Mucosa of gallbladder (tissue), 1 donor: ENCODE measurements around the gene GMIP. TPM values are rescaled to one million over a fixed set of nuclear protein-coding genes. Genes with fewer than 3 reads are reported as not detected.

Source experiments
- DNase-seq: peaks from one replicate; pipeline ENCODE4 v3.0.0-alpha.2; 2020; ENCODE audit warnings: low spot score
- total RNA-seq: library from RNA; stranded (reverse); gene quantifications from one replicate; pipeline ENCODE4 v1.2.1, GENCODE V29; 2021
- donor health status: DM: no; HTN: no; CAD: no.

Gene GMIP
- total RNA-seq, 1 donor from 2014 or later: 28.5 TPM

DNA sequence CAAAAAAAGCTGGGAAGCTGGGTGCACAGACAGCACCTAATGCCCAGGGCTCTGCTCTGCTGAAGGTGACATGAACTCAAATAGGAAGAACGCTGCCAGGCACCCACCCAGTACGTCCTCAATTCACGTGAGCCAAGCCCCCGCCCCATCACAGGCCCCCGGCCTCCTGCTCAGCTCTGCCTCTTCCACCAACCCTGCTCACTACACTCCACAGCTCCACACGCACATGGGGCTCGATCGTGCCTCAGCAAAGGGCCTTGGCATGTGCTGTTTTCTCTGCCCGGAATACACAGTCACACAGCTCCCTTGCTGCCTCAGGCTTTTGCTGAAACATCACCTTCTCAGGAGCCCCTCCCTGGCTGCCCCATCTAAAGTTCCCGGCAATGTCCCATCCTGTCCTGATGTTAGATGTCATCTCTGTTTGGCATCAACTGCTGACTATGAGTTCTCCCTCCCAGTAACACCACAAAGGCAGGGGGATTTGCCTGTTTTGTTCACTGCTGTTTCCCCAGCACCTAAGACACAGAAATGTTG is 17.8 kb upstream of the GMIP start:
- no peak for DNase-seq

GRCh38 chr19:19659646-19660245 is 16.3 kb upstream of the GMIP start:
- DNase-seq: no peak

- no peak for DNase-seq
These were observed 13.9 kb upstream of the GMIP start for GRCh38 chr19:19657397-19657783.

GRCh38 chr19:19656451-19657396 is 13.3 kb upstream of the GMIP start:
- DNase-seq: no peak

- DNase-seq: no peak
These were observed 12.3 kb upstream of the GMIP start for GRCh38 chr19:19655641-19656343.

GRCh38 chr19:19655051-19655594 is 11.7 kb upstream of the GMIP start:
- DNase-seq: no peak

DNA sequence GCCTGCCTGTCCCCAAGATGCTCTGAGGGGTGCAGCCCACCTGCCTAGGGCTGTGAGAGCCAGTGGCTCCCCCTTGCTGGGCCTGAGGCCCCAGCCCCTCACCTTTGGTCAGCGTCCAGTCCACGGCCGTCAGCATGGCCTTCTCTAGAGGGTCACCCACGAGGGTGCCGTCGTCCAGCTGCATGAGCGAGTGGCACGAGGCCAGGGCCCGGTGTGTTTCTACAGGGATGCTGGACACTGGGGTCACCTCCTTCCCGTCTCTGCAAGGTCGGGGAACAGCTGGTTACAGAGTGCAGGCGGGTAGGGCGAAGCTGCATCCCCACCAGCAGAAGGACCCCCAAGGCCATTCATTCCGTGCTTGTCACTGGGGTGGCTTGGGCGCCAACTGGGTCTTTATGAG is 11.0 kb upstream of the GMIP start:
- DNase-seq: no peak

- DNase-seq: no peak
These were observed 10.2 kb upstream of the GMIP start for GRCh38 chr19:19653597-19654147.

- DNase-seq: no peak
These were observed 9.2 kb upstream of the GMIP start for GRCh38 chr19:19652482-19653295.

GRCh38 chr19:19651076-19651475 is 7.6 kb upstream of the GMIP start:
- DNase-seq: no peak

- no peak for DNase-seq
These were observed 6.9 kb upstream of the GMIP start for GRCh38 chr19:19650331-19650730.

DNA sequence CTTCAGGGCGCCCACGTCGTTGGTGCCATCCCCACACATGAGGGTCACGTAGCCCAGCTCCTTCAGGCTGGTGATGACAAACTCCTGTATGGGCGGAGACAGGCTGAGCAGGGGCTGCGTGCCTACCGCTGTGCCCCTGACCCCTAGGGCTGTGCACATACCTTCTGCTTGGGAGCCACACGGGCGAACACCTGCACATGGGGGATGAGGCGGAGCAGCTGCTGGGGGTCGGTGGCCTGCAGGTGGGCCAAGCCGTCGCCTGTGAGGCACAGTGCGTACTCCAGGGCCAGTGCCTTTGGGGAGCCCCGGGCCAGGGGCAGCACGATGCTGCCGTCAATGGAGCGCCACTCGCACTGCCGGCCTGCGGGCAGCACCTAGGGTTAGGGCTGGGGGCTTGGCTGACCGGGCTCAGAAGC is 6.1 kb upstream of the GMIP start:
- no peak for DNase-seq

DNA sequence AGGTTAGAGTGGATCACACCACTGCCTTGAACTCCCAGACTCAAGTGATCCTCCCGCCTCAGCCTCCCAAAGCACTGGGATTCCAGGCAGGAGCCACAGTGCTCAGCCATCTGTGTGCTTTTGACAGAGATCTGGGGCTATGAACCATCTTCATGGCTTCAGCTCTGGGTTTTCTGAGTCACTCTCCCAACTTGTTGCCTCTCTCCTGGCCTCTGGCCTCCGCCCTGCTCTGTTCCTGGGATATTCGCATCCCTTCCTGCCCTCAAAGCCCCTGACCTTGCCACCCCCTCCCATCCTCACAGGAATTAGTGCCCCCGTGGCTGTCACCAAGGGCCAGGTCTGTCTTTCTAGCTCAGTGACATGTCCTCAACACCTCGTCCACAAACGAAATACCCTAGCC is 5.7 kb upstream of the GMIP start:
- no peak for DNase-seq

- no peak for DNase-seq
These were observed 3.8 kb upstream of the GMIP start for GRCh38 chr19:19647037-19647835.

- DNase-seq: no peak
These were observed 1.9 kb upstream of the GMIP start for GRCh38 chr19:19645233-19645870.

GRCh38 chr19:19644054-19644388 is 564 bp upstream of the GMIP start:
- DNase-seq: no peak

DNA sequence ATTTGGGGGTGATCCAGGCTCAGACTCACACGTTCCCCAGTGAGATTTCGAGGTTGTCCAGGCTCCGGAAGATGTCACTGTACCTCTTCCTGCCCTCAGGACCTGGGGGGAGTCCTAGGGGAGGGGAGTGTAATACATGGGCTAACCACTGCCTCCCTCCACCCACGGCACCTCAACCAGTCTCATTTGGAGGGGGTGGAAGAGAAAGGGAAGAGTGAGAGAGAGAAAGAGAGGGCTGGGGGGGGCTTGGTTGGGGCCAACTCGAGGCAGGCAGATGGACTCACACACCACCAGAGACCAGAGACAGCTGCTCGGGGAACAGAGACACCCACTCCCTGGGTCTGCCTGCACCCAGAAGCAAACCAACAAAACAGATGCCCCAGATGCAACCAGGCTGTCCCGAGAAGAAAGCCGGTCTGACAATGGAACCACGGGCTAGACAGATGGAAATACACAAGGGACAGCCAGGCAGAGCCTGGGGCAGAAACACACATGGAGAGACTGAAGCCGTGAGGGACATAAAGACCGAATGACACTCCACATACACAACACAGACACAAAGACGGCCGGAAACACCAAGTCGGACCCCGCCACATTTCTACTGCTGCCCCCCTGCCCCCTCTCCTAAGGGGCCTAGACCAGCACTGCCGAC is 825 bp downstream of the GMIP start:
- no peak for DNase-seq

DNA sequence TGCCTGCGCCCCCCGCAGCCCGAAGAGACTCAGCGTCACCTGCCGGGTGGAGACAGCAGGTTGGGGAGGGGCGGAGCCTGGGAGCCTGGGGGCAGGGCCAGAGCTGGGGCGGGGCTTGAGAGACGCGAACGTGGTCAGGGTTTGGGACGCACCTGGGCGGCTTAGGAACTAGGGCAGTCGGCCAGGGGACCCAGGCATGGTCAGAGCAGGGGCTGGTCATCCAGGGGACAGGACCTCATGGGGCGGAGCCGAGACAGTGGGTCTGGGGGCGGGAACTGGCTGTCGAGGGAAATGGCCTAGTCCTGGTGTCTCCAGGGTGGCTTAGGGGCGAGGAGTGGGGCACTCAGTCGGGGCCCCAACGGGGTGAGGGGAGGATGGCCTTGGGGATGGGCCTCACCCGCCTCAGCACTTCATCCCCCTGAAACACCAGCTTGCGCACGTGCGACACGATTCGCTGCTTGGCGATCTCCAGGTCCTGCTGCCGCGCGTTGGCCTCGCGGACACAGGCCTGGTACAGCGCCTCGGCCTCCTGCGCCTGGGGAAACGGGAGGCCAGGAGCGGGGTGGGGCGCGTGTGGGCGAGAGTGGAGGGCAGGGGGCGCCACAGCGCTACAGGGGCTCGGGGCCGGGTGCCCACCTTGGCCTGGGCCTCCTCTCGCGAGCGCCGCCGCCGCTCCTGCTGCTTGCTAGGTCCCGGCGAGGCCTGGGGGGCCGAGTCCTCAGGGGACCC is 5.8 kb downstream of the GMIP start:
- DNase-seq: no peak

GRCh38 chr19:19637186-19637522 is 6.3 kb downstream of the GMIP start:
- DNase-seq: no peak
